DOHH2 (cell line): ENCODE measurements around the gene GTSE1.

Source experiments
- CTCF ChIP-seq: fragments of 200-600 bp; sonication (generic); IDR thresholded peaks from one replicate; pipeline ENCODE4 v1.5.1; 2014; ENCODE audit warnings: antibody characterized with exemption, mild to moderate bottlenecking, low read depth, low read length; ENCODE audit not compliant: poor library complexity, severe bottlenecking
- EZH2phosphoT487 ChIP-seq: fragments of 200-600 bp; sonication (generic); IDR thresholded peaks from 2 replicates; pipeline ENCODE4 v1.6.1; 2017; ENCODE audit warnings: borderline replicate concordance, mild to moderate bottlenecking, antibody characterized with exemption, low read length, moderate library complexity, mixed read lengths

GRCh38 chr22:46368422-46368821, 71.8 kb downstream of the GTSE1 start:
- no peak for TF ChIP-seq CTCF
- TF ChIP-seq EZH2phosphoT487 = no peak
